ENCODE data around the gene CAMK1. TPM values are rescaled to one million over a fixed set of nuclear protein-coding genes. Genes with fewer than 3 reads are reported as not detected.
A peak's percentile ranks its signal among the peaks of the same experiment; 100 is the strongest.

The CAMK1 gene
- total RNA-seq, 1 experiment from 2014 or later: 9.7 TPM

DNA sequence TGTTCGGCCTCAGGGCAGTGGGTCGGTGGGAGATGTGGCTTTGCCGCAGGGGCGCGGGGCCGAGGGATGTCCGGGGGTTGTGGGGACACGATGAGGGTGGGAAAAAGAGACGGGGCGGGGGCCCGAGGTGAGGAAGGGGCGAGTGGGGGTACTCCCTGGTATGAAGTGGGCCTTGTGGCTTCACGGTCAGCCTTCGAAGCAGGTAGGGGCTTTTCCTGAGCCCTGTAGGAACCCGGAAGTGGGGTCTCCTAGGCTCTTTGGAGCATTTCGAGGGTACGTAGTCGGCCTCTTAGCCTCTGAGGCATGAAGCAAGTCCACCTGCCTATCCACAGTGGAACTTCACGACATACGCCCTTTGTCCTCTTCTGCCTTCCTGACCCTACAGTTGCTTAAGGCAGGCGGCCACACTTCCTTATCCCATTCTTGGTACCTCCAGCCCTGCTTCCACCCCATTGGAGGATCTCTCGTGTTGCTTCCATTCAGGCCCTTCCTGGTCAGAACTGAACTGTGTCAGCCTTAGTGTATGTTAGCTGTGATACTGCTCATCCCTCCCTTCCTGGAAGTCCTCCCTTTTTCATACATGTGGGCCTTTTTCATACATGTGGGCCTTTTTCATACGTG, 23.5 kb upstream of the CAMK1 start:
- Histone ChIP-seq H3K36me3 (ENCODE audit: control insufficient read depth, insufficient read depth, low read length) (peaks cover 9% of the 10 kb centered on the region), H3K27ac (ENCODE audit: low read length) (peak overlapping the region; percentile 98), H3K4me3 (ENCODE audit: low read depth in 2 of 2, low read length in 2 of 2) (peak overlapping the region; percentile 86 to 87), H3K9me3 (ENCODE audit: control insufficient read depth, insufficient read depth, low read depth, low read length) (no peaks in the 10 kb centered on the region), H3K27me3 (ENCODE audit: control insufficient read depth, insufficient read depth, low read length) (no peaks in the 10 kb centered on the region), H3K4me1 (ENCODE audit: control insufficient read depth, insufficient read depth, low read length) (peaks cover 7% of the 10 kb centered on the region)
- ChIA-PET CTCF (no interaction called here), POLR2A (interaction anchor here (0.6 to 1.0 kb wide), 5 partner anchors 13 to 204 kb away, joined by 3 to 5 read pairs (median 3); no protein-coding TSS in a partner anchor)
- DNase-seq (ENCODE audit: low read depth, low spot score) (no peak), ATAC-seq (peak; percentile 33)
- intact Hi-C loops (cut with micrococcal nuclease; ENCODE audit: unreplicated experiment): no loop called here
- BruUV-seq (replicated peaks): TSS peak; percentile 81
- in situ Hi-C loops (cut with HindIII; ENCODE audit: low pct_unique_long_range_greater_than_20kb, low sequenced_read_pairs): no loop called here
- no peak for TF ChIP-seq SIN3A (IDR thresholded peaks at IDR 0.05; ENCODE audit: borderline replicate concordance, insufficient read depth, low read depth, low read length)
- TF ChIP-seq POLR2AphosphoS5 (IDR thresholded peaks at IDR 0.05; ENCODE audit: low read depth, low read length): no peak
- TF ChIP-seq, protein P1, sequence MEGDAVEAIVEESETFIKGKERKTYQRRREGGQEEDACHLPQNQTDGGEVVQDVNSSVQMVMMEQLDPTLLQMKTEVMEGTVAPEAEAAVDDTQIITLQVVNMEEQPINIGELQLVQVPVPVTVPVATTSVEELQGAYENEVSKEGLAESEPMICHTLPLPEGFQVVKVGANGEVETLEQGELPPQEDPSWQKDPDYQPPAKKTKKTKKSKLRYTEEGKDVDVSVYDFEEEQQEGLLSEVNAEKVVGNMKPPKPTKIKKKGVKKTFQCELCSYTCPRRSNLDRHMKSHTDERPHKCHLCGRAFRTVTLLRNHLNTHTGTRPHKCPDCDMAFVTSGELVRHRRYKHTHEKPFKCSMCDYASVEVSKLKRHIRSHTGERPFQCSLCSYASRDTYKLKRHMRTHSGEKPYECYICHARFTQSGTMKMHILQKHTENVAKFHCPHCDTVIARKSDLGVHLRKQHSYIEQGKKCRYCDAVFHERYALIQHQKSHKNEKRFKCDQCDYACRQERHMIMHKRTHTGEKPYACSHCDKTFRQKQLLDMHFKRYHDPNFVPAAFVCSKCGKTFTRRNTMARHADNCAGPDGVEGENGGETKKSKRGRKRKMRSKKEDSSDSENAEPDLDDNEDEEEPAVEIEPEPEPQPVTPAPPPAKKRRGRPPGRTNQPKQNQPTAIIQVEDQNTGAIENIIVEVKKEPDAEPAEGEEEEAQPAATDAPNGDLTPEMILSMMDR (IDR thresholded peaks at IDR 0.05): no peak
- TF ChIP-seq, protein P2, sequence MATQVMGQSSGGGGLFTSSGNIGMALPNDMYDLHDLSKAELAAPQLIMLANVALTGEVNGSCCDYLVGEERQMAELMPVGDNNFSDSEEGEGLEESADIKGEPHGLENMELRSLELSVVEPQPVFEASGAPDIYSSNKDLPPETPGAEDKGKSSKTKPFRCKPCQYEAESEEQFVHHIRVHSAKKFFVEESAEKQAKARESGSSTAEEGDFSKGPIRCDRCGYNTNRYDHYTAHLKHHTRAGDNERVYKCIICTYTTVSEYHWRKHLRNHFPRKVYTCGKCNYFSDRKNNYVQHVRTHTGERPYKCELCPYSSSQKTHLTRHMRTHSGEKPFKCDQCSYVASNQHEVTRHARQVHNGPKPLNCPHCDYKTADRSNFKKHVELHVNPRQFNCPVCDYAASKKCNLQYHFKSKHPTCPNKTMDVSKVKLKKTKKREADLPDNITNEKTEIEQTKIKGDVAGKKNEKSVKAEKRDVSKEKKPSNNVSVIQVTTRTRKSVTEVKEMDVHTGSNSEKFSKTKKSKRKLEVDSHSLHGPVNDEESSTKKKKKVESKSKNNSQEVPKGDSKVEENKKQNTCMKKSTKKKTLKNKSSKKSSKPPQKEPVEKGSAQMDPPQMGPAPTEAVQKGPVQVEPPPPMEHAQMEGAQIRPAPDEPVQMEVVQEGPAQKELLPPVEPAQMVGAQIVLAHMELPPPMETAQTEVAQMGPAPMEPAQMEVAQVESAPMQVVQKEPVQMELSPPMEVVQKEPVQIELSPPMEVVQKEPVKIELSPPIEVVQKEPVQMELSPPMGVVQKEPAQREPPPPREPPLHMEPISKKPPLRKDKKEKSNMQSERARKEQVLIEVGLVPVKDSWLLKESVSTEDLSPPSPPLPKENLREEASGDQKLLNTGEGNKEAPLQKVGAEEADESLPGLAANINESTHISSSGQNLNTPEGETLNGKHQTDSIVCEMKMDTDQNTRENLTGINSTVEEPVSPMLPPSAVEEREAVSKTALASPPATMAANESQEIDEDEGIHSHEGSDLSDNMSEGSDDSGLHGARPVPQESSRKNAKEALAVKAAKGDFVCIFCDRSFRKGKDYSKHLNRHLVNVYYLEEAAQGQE (IDR thresholded peaks at IDR 0.05; ENCODE audit: insufficient read depth in 1 of 2, low read depth in 2 of 2, low read length in 1 of 2): no peak
- no peak for TF ChIP-seq TCF7L2 (IDR thresholded peaks at IDR 0.05; ENCODE audit: low read depth, low read length)

DNA sequence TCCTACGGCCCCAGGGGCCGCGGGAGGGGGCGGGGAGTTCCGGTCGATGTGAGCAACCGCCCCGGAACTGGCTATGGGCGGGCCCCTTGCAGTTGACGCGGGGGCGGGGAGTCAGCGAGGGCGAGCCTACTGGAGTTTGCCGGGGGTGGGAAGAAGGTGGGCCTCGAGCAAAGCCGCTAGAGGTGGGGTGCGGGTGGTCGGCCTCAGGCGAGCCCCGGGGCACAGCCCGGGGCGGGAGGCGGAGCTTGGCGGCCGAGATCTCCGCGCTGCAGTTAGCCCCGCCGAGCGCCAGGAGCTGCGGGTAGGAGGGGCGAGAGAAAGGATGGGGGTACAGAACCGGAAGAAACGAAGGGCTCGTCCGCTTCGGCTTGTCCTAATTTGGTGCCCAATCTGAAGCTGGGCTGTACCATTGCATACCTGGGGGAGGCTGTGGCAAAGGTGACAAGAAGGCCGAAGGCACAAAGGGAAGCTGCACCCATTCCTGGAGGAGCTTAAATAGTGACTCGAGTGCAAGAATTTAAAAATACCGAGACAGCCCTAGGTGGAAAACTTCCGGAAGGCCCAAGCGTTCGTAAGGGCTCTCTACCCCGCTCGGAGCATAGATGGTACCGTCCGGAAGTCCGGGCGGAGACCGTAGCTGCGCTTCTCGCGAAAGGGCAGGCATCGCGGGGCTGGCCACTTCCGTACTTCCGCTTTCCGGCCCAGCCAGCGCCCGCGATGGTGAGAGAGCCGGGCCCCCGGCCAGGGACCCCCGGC, 22.8 kb upstream of the CAMK1 start, which contains the start of the genes ARPC4 and TADA3:
ARPC4 (plus strand) TSS at position 678 of the 756 bp plus-strand sequence; CDS start at position 718, 40 bp downstream.
TADA3 (minus strand) TSS at position 69 of the 756 bp plus-strand sequence. CDS start 1,007 bp downstream, outside the sequence.
- Histone ChIP-seq H3K36me3 (ENCODE audit: control insufficient read depth, insufficient read depth, low read length) (peaks cover 4% of the 10 kb centered on the region), H3K4me1 (ENCODE audit: control insufficient read depth, insufficient read depth, low read length) (peaks cover 7% of the 10 kb centered on the region), H3K27ac (ENCODE audit: low read length) (peak within 1 kb of the TSS; percentile 98), H3K4me3 (ENCODE audit: low read depth in 2 of 2, low read length in 2 of 2) (peak within 1 kb of the TSS; percentile 86 to 87), H3K9me3 (ENCODE audit: control insufficient read depth, insufficient read depth, low read depth, low read length) (no peaks in the 10 kb centered on the region), H3K27me3 (ENCODE audit: control insufficient read depth, insufficient read depth, low read length) (no peaks in the 10 kb centered on the region)
- in situ Hi-C loops (cut with HindIII; ENCODE audit: low pct_unique_long_range_greater_than_20kb, low sequenced_read_pairs): no loop called here
- ATAC-seq (peak; percentile 93), DNase-seq (ENCODE audit: low read depth, low spot score) (peak; percentile 88)
- TF ChIP-seq, protein P1 (IDR thresholded peaks at IDR 0.05): no peak
- TF ChIP-seq SIN3A (IDR thresholded peaks at IDR 0.05; ENCODE audit: borderline replicate concordance, insufficient read depth, low read depth, low read length): peak; percentile 67; the same call in 1 of the 2 replicates
- TF ChIP-seq POLR2AphosphoS5 (IDR thresholded peaks at IDR 0.05; ENCODE audit: low read depth, low read length): peak; percentile 91
- TF ChIP-seq TCF7L2 (IDR thresholded peaks at IDR 0.05; ENCODE audit: low read depth, low read length): peak; percentile 43; the same call in 1 of the 2 replicates
- TF ChIP-seq, protein P2 (IDR thresholded peaks at IDR 0.05; ENCODE audit: insufficient read depth in 1 of 2, low read depth in 2 of 2, low read length in 1 of 2): no peak
- BruUV-seq (replicated peaks): no TSS peak
- ChIA-PET POLR2A (interaction anchor here (0.6 to 1.0 kb wide), 6 partner anchors 12 to 287 kb away, joined by 3 to 5 read pairs (median 3); no protein-coding TSS in a partner anchor), CTCF (no interaction called here)
- intact Hi-C loops (cut with micrococcal nuclease; ENCODE audit: unreplicated experiment): no loop called here

Measured in Panc1 (cell line).